ENCODE data around the gene MAPK9. TPM values are rescaled to one million over a fixed set of nuclear protein-coding genes. Genes with fewer than 3 reads are reported as not detected.
"Not testable (repeated sequence)": the region's sequence is repeated elsewhere in the genome, so short reads cannot be mapped to it uniquely, and the experiment has no call there.

The MAPK9 gene
- total RNA-seq, 1 donor from 2014 or later, result 23.2 TPM

DNA sequence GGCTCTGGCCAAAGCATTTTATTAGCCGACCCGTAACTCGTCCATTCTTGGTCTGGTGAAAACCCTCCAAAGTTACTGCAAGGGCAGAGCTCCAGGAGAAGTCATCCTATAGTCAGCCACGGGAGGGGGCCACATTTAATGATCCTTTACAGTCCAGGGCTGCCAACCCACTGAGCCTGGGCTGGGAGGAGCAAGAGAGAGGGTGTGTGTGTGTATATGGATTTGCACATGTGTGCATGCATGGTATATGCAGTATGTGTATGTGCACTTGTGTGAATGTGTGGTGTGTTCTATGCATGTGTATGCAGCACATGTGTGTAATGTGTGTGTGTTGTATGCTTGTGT is 78.7 kb downstream of the MAPK9 start:
- no peak for TF ChIP-seq CTCF (IDR thresholded peaks at IDR 0.05; ENCODE audit: insufficient read depth, low read length, severe bottlenecking)
- FAIRE-seq (no peak), DNase-seq (ENCODE audit: low read depth) (no peak)
- Histone ChIP-seq H3K27me3 (ENCODE audit: control insufficient read depth, insufficient read depth, low read length) (peaks cover 3% of the 10 kb centered on the region), H3K4me3 (ENCODE audit: low read depth, low read length) (no peak overlapping the region), H3K36me3 (ENCODE audit: control insufficient read depth, insufficient read depth, low read length) (no peaks in the 10 kb centered on the region)

- DNase-seq (ENCODE audit: low read depth) (no peak), FAIRE-seq (no peak)
- H3K36me3 ChIP-seq (ENCODE audit: control insufficient read depth, insufficient read depth, low read length), result no peaks in the 10 kb centered on the region
- no peak for TF ChIP-seq CTCF (IDR thresholded peaks at IDR 0.05; ENCODE audit: insufficient read depth, low read length, severe bottlenecking)
- H3K4me3 ChIP-seq (ENCODE audit: low read depth, low read length), result no peak overlapping the region
- H3K27me3 ChIP-seq (ENCODE audit: control insufficient read depth, insufficient read depth, low read length), result peaks cover 9% of the 10 kb centered on the region
Measured at GRCh38 chr5:180212363-180213255, 79.3 kb downstream of the MAPK9 start.

DNA sequence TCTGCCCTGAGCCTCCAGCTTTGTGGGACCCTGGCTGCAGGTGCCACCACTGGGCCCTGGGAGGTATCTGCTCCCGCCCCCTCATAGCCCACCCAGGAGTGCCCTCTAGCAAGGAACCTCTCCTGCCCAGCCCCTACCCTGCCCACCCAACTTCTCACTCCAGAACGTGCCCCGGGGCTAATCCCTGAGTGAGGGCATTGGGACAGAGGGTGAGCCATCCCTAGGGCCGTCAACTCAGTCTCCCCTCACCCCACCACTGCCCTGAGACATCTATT is 80.2 kb downstream of the MAPK9 start:
- Histone ChIP-seq H3K27me3 (ENCODE audit: control insufficient read depth, insufficient read depth, low read length) (peaks cover 9% of the 10 kb centered on the region), H3K4me3 (ENCODE audit: low read depth, low read length) (no peak overlapping the region), H3K36me3 (ENCODE audit: control insufficient read depth, insufficient read depth, low read length) (no peaks in the 10 kb centered on the region)
- DNase-seq (ENCODE audit: low read depth), result no peak
- no peak for FAIRE-seq
- no peak for TF ChIP-seq CTCF (IDR thresholded peaks at IDR 0.05; ENCODE audit: insufficient read depth, low read length, severe bottlenecking)

DNA sequence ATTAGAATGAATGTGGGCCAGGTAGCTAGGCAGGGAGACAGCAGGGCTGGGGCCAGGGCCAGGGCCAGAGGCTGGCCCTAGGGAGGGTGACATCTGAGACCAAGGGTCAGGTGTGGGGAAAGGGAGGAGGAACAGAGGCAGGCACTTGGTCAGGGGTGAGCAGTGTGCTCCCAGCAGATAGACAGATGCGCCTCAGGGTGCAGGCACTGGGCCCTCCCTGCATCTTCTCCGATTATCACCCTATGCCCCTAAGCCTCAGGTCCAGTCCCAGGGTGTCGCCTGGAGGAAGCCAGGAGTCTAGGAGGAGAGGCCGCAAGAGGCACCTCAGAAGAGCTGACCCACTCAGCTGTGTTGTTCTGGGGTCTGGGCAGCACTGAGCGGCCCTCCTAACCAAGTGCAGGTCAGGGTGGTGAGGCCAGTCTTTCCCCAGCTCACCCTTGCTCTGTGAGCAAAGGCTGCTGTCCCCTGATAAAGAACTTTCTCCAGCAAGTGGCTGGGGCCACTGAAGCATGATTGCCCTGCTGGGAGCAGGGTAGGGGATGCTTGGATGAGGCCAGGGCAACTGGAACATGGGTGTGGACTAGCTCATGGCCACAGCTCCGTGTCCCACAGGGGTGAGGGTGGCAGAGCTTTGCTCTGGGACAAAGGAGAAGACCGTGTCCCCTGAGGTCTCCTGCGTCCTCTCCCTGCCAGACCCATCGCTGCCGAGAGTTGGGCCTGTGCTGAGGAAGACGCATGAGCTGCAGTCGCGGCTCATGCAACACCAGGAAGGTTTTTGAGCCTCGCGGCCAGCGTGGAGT is 80.7 kb downstream of the MAPK9 start:
- H3K36me3 ChIP-seq (ENCODE audit: control insufficient read depth, insufficient read depth, low read length), result no peaks in the 10 kb centered on the region
- FAIRE-seq, result peak; percentile 62
- no peak for DNase-seq (ENCODE audit: low read depth)
- no peak overlapping the region for H3K4me3 ChIP-seq (ENCODE audit: low read depth, low read length)
- no peak for TF ChIP-seq CTCF (IDR thresholded peaks at IDR 0.05; ENCODE audit: insufficient read depth, low read length, severe bottlenecking)
- peaks cover 9% of the 10 kb centered on the region for H3K27me3 ChIP-seq (ENCODE audit: control insufficient read depth, insufficient read depth, low read length)

GRCh38 chr5:180210077-180210476 is 81.8 kb downstream of the MAPK9 start:
- not testable (repeated sequence) for H3K36me3 ChIP-seq (ENCODE audit: control insufficient read depth, insufficient read depth, low read length); H3K4me3 ChIP-seq (ENCODE audit: low read depth, low read length); DNase-seq (ENCODE audit: low read depth); FAIRE-seq; H3K27me3 ChIP-seq (ENCODE audit: control insufficient read depth, insufficient read depth, low read length)

GRCh38 chr5:180209137-180209581 is 82.7 kb downstream of the MAPK9 start, which contains the start of gene RASGEF1C:
Gene RASGEF1C, minus strand, starts transcription at chr5:180209211. Its CDS starts 71,159 bp downstream, at chr5:180138052.
- Histone ChIP-seq H3K4me3 (ENCODE audit: low read depth, low read length) (peak within 1 kb of the TSS; percentile 26), H3K36me3 (ENCODE audit: control insufficient read depth, insufficient read depth, low read length) (no peaks in the 10 kb centered on the region), H3K27me3 (ENCODE audit: control insufficient read depth, insufficient read depth, low read length) (peaks cover 9% of the 10 kb centered on the region)
- DNase-seq (ENCODE audit: low read depth), result peak; percentile 15
- FAIRE-seq, result no peak
- peak; percentile 39 for TF ChIP-seq CTCF (IDR thresholded peaks at IDR 0.05; ENCODE audit: insufficient read depth, low read length, severe bottlenecking)
